NOMO-1 (cell line): Measurements from ENCODE around the gene ATP2B1.
A peak's percentile ranks its signal among the peaks of the same experiment; 100 is the strongest.

Source experiments
- DNase-seq, 2 experiments: peaks; one replicate each; lab custom pipeline; 2025; ENCODE audit not compliant: unreplicated experiment in 2 of 2; lab: John Stamatoyannopoulos, UW

The ATP2B1 gene

GRCh38 chr12:89694542-89694941 is 14.1 kb downstream of the ATP2B1 start:
- no peak for DNase-seq

DNA sequence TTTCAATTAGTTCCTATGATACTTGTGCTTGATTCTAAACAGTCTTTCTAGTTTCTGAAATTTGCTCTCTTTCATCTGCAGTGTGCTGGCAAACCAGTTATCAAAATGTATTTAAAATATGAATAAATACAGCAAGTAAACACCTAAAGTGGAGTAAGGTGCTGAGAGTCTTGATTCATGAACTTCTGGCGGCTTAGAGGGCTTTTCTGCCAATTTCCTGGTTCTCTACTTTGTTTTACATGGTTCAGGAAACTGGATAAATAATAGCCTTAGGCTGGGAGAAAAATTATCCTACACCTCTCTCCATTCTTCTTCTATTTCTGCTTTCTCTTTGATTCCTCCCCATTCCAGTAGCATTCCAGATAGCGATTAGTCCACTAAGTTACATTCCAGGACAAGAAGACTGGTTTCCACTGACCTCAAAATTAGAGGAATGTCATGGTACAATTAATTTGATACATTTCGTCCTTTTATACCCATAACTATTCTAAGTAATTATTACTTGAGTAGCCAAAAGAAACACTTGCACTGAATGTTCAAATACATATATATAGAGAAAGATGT is 14.9 kb downstream of the ATP2B1 start:
- no peak for DNase-seq

- DNase-seq: no peak
Observed at GRCh38 chr12:89692439-89692838, 16.2 kb downstream of the ATP2B1 start.

DNA sequence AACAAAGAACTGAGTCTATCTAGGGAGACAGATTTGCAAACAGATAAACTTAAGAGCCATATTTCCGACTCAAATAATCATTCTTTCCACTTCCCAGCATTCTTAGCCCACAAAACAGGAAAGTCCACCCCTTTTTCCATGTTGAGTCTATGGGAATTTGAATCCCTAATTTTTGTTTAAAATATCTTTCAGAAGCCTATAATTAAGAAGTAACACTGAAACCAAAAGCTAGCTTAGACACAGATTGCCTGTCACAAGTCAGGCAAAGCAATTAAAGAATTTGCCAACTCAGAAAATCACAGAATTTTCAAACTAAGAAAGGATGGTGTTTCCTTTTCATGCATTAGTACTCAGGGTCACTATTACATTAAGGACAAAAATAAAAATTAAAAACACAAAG is 17.0 kb downstream of the ATP2B1 start:
- no peak for DNase-seq

DNA sequence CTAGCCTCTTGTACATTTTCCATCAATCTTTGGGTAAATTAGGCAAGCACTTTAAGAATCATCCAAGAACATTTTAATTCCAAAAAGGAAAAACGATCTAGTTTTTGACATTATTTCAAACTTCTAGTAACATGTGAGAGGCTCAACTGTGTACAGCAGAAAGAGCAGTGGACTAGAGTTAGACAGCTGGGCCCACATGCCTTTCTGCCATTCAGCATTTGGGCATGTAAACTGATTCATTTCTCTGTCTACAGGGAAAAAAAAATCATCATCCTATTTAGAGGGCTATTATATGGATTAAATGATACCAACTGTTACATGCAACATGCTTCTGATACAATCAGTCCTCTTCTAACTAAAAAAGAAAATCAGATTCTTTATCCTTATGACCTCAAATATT is 17.7 kb downstream of the ATP2B1 start:
- DNase-seq: no peak

DNA sequence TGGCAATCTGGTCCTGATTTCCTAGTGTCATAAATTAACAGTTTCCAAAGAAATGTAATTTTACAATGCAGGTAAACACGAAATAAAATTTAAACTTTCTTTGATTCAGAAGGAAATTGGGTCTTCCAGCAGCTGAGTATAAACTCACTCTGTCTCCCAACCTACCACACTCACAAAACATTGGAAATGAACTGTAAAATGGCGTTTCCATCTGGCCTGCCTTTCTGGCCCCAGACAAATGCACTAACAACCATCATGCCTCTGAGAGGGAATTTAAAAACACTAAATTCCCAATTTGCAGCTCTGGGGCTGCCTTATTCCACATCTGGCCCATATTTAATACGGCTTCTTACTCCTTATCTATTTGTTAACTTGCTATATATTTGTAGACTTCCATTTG is 19.3 kb downstream of the ATP2B1 start:
- no peak for DNase-seq

DNA sequence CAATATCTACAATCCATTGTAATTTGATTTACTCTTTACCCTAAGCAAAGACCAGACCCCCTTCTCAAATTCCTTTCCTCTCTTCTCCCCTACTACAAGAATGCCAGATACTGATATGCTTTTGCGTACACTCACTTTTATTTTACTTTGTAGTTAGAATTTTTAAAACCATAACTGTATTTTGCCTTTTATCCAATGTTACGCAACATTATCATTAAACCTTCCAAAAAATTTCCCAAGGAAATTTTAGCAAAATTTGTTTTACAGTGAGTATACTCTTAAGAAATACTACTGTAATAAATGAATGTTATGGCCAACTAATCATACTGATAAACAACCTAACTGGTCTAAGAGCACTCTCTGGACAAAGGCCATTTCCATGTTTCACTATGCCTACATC is 22.3 kb downstream of the ATP2B1 start:
- DNase-seq: no peak

GRCh38 chr12:89685363-89685972 is 23.2 kb downstream of the ATP2B1 start:
- DNase-seq: no peak

DNA sequence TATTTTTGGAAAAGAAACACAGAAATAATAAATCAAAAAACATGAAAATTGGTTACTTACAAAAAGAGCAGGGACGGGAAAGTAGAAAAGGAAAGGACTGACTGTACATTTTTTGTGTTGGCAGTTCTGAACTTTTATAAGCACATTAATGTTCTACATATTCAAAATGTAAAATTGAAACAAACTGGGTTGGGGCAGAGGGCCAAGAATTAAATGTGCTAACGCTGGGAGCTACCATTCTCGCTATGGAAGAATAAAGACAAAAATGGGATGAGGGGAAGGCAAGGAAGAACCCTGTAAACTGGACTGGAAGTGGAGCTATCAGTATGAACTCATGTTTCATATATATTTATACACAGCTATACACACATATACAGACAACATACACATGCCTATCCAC is 24.5 kb downstream of the ATP2B1 start:
- DNase-seq: no peak

DNA sequence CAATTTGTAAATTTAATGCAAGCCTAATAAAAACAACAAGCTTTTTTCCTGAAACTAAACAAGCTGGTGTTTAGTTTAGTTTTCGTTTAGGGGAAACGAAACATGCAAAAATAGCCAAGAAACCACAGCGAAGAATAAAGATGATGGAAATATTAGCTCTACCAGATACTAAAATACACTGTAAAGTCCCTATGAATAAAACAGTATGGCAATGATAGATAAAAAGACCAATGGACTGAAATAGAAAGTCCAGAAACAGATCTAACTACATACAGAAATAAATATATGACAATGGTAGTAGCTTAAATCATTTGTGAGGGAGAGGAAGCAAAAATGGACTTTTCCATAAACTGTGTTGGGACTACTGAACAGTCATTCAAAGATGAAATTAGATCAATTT is 26.4 kb downstream of the ATP2B1 start:
- DNase-seq: no peak

- DNase-seq: no peak
Observed at GRCh38 chr12:89680409-89680808, 28.2 kb downstream of the ATP2B1 start.

- no peak for DNase-seq
Observed at GRCh38 chr12:89679631-89680030, 29.0 kb downstream of the ATP2B1 start.

DNA sequence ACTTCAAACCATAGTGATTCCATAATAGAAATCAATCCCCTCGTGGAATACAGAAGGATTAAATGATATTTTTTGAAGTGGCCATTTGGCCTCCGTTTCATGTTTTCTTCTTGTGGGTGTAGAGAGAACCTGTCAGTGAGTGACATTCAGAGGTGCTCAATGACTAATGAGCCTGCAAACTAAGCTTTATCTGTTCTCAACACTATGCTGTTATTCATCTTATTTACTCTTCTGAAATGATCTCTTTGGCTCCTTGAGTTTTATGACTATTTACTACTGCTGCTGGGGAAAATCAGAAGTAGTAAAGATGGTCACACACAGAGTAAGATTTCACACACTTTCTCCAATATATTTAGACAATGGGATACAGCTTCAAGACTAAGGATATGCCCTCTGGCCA is 30.4 kb downstream of the ATP2B1 start:
- DNase-seq: no peak

GRCh38 chr12:89676930-89677329 is 31.7 kb downstream of the ATP2B1 start:
- DNase-seq: no peak

GRCh38 chr12:89674326-89674942 is 34.2 kb downstream of the ATP2B1 start:
- no peak for DNase-seq

GRCh38 chr12:89673603-89674002 is 35.0 kb downstream of the ATP2B1 start:
- no peak for DNase-seq

DNA sequence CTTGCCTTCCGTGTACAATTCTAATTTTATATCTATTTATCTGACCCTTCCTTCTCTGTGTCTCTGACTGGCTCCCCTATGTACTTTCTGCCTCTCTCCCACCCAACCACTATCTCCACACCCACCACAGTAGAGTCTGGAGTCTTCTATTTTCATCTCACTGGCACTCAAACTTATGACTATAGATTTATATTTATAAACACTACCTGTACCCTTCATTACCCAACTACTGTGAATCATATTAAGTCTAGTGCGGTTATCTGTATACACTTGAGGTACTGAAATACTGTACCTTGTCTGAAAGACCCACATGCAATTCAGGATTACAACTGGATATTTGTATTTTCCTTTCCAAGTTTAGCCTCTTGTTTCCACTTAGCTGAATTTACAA is 36.1 kb downstream of the ATP2B1 start:
- no peak for DNase-seq

DNA sequence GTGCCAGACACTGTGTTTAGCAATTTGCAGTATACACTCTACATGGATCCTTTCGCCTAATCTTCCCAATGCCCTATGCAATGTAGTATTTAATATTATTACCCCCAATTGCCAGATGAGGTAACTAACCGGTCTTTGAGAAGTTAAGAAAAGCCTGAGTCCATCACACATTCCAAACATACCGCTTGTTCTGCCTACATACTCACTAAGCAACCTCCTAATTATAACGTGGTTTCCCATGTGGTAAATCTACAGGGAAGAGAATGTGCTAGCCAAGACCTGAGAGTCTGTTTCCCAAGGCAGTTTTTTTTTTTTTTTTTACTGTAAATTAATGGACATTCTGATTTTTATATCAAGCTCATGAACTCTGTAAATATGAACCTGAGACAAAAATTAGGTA is 37.2 kb downstream of the ATP2B1 start:
- DNase-seq: no peak

- DNase-seq: no peak
Observed at GRCh38 chr12:89669197-89669596, 39.4 kb downstream of the ATP2B1 start.

DNA sequence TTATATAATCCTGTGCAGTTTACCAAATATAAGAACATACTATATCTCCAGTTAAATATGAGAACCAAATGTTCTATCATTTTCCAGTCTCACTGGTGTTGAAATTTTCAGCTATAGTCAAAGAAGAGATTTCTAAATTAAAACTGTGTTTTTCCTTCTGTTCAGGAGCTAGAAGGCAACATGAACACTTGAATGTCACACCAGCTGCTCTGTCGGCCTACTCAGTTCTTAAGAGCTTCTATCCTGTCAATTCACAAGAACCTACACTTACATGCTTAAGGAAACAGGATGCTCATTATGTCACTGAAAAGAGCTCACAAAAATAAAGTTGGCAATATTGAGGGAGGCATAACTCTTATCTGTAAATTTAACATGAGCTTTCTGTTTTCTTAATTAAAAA is 43.1 kb downstream of the ATP2B1 start:
- peak in 1 of 2 experiments; percentile 38 for DNase-seq

- DNase-seq: no peak
Observed at GRCh38 chr12:89664441-89664840, 44.2 kb downstream of the ATP2B1 start.

GRCh38 chr12:89663577-89664357 is 44.9 kb downstream of the ATP2B1 start:
- DNase-seq: peak; percentile 49 to 78
